ENCODE data around the gene SLC39A13.

SLC39A13 gene

DNA sequence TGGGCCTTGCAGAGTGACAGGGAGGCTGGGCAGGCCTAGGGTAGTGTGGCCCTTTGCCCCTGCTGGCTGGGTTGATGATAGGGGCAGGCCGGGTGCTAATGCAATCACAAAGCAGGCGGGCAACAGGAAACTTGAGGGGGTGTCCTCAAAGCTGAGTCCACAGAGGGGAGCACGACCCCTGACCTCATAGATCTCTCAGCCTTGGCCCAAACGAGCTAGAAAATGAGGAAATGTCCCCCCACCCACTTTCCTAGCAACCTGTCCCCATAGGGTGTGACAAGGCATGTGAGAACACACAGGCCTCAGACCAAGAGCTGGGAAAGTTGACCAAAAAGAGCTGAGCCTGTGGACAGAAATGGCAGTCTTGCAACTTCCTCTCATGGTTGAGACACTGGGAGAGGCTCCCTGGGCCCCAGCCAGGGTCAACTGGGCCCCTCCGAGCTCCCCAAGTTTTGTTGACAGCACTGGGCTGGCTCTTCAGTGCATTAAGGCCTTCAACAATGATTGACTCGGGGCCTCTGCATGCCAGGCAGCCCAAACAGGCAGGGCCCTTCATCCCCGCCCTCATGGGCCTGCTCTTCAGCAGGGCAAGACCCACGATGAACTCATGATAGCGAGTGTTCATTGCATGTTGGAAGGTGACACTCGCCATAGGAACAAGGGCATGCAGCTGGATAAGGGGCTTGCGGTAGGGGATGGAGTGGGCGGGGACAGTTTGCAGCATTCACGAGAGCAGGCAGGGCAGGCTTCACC is 20.3 kb upstream of the SLC39A13 start:
- DNase-seq, result peak; percentile 86 to 91 (median 90)

DNA sequence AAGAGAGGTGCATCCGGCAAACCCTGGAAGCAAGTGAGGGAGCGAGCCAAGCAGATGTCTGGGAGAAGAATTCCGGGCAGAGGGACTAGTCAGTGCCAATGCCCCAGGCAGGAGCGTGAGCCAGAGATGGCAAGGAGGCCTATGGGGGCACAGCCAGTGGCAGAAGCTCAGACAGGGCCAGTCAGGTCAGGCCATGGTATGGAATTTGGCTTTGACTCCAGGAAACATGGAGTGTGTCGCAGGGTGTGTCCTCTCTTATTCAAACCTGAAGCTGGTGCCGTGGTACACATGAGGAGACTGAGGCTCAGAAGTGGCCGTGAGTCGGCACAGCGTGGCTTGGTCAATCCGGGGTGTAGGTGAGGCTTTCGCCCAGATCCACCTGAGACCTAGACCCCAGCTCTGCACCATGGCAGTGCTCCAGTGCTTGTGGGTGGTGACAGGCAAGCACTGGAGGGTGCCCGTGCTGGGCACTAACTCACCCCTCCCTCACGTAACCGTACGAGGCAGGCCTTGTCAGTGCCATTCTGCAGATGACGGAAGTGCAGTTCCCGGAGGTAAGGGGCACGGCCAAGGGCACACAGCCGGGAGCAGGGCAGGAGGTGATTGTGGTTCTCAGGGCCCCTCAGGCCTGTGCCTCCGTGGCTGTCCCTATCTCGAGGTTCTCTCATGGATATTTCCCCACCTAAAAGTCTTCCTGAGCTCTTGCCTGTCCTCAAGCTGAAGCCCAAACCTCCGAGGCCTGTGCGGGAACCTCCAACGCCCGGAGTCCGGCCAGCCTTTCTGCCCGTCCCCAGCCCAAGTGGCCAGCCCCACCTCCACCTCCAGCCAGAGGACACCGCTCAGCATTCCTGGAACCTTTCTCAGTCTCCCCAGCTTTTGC is 19.5 kb upstream of the SLC39A13 start:
- DNase-seq, result peak in 2 of 3 donors; percentile 14 to 23

DNA sequence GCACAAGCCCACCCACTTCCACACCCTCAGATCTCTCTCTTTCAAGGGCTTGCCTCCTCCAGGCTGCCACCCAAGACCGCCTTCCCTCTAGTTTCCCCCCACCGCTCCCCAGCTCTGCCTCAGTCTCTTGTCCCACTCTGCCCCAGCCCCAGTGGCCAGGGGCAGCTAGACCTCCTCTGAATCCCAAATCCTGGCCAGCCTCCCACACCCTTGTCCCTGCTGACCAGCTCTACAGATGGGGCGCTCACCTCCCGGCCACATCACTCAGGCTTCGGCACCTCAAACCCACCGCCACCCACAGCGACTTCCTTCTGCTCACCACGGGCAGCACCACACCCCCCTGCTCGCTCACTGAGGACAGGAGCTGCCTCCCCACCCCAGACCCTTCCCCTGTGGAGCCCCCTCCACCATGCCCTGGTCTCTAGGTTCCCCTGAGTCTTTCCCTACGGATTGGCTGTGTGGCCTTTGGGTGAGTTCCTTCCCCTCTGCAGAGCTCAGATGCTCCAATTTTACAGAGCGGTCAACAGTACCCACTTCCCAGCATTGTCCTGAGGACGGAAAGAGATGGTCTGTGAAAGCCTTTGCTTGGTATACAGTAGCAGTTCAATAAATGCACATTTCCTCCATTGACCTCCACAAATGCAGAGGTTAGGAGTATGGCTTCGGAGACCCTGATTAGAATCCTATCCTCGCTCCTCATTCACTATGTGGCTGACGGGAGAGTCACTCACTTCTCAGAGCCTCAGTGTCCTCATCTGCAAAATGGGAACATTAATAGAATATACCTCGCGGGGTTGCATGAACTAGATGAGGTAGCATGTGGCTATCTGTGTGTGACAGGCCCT is 18.6 kb upstream of the SLC39A13 start:
- DNase-seq, result peak in 2 of 3 donors; percentile 18 to 44

DNA sequence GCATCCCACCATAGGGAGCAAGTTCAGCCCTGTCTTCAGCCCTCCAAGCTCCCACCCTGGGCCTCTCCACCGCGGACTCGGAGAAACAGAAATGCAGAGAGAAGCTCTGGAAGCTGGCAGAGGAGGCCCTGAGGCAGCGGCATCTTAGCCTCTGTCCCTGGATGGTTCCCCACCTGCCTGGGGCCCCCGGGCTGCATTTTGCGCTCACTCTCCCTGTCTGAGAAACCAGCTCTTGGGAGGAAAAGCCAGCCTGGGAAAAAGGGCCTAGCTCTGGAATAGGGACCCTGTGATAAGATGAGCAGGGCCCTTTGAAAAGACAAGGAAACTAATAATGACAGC is 18.0 kb upstream of the SLC39A13 start:
- DNase-seq, result no peak

DNA sequence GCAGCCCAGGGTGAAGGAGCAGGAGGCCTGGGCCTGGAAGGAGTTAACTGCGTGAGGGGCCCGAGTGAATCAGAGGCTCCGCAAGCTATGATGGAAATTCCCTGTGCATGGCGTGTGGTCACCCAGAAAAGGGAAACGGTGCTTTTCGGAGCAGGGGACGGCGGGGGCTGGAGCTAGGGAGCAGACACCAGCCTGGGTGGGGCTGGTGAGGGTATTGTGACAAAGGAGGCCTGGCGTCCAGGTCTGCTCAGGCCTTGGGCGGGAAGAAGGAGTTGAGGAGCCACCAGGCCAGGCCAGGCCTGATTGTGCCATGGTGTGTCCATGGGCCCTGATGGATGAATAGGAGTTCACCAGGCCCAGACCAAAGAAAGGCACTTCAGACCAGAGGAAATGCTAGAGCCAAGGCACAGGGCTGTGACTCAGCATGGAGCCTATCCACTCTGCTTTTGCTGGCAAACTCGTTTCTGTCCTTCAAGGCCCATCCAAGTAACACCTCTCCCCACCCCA is 17.3 kb upstream of the SLC39A13 start:
- DNase-seq, result peak; percentile 96 to 97 (median 96)

DNA sequence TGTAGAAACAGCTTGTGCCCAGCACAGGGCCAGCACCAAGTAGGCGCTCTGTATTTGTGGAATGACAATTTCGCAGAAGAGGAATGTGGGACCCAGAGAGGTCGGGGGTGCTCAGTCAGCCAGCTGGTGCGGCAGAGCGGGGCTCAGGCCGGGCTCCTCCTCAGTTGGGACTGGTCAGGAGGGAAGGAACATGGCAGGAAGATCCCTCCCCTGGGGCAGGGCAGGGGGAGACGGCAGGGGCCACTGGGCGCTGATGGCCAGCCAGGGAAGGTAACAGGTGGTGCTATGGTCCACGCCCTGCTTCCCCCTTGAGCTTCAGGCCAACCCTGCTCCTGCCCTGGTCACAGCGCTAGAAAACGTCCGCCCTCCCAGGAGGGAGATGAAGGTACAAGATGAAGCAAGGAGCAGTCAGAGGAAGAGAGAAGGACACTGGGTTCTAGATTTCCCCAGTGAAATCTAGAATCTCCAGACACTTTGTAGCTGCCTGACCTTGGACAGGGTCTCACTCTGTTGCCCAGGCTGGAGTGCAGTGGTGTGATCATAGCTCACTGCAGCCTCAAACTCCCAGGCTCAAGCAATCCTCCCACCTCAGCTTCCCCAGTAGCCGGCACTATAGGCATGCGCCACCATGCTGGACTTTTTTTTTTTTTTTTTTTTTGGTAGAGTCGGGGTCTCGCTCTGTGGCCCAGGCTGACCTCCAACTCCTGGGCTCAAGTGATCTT is 16.5 kb upstream of the SLC39A13 start:
- DNase-seq, result peak in 2 of 3 donors; percentile 21 to 31

DNA sequence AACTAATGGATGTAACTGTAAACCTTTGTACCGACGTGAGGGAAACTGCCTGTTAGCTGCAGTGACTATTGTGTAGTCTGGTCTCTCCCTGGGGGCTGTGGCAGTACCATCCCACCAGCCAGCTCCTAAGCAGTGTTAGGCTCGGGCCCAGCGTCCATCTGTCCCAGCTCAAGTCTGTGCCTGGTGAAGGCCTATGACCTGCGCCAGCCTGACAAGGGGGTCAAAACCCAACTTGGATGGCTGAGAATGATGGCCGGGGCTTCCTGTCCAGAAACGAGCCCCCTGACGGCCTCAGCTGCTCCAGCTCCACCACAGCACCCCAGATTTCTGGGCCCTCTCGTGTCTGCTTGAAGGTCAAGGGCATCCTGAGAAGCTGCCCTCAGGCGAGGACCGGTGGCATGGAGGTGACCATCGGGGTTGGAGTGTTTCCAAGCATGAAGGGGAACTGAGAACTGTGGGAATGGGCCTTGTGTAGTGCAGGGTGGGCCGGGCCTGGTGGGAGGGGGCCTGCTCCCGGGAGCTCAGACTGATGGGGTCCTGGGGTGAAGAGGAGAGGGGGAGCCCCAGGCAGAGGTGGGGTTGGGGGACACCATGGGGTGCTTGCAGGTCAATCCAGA is 15.7 kb upstream of the SLC39A13 start:
- peak in 2 of 3 donors; percentile 12 to 15 for DNase-seq

DNA sequence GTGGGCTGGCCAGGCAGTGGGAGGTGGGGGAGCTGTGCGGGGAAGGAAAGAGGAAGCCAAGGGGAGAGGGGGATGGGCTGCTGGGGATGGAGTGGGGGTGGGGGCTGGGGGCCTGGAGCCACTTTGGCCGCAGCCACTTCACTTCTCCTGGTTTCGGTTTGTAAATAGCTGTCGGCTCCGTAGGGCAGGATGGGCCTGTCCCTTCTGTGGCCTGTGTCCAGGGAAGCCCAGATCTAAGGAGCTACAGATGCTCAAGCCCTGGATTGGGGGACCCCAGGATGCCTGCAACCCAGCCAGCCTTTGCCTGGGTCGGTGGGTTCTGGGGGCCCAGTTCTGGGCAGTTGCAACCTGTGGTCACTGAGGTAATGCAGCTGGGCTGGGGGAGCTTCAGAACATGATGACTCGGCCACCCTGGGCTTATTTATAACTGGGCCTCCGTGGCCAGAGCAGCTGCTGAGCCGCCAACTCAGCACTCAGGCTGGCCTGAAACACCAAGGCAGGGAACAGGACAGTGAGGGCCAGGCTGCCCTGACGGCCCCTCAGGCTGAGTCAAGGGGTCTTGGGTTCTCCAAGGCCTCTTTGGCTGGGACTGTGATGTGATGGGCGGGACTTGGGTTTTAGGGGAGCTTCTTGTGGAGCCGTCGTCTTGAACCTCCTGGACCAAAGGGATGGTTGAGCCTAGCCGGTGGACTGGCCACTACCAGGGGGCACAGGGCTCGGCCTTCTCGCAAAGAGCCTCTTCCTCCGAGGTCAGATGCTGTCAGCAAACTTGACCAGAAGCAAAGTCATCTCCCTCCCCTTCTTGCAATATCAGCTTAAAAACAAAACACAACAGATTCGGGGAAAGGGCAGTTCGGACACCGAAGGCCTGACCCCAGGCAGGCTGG is 15.0 kb upstream of the SLC39A13 start:
- peak; percentile 65 to 74 (median 72) for DNase-seq

DNA sequence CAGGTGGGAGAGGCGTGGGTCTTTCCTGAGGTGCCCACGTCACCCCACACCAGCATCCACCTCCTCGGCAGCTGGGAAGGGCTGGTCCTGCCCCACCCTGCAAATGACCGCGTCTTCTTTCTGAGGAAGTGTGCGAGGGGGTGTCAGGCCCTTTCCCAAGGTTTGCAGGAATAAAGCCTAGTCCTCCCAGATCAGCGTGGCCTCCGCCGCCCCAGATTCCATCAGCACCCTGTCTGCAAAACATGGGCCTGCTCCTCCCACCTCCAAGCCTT is 14.4 kb upstream of the SLC39A13 start:
- DNase-seq, result peak in 2 of 3 donors; percentile 44 to 67

DNA sequence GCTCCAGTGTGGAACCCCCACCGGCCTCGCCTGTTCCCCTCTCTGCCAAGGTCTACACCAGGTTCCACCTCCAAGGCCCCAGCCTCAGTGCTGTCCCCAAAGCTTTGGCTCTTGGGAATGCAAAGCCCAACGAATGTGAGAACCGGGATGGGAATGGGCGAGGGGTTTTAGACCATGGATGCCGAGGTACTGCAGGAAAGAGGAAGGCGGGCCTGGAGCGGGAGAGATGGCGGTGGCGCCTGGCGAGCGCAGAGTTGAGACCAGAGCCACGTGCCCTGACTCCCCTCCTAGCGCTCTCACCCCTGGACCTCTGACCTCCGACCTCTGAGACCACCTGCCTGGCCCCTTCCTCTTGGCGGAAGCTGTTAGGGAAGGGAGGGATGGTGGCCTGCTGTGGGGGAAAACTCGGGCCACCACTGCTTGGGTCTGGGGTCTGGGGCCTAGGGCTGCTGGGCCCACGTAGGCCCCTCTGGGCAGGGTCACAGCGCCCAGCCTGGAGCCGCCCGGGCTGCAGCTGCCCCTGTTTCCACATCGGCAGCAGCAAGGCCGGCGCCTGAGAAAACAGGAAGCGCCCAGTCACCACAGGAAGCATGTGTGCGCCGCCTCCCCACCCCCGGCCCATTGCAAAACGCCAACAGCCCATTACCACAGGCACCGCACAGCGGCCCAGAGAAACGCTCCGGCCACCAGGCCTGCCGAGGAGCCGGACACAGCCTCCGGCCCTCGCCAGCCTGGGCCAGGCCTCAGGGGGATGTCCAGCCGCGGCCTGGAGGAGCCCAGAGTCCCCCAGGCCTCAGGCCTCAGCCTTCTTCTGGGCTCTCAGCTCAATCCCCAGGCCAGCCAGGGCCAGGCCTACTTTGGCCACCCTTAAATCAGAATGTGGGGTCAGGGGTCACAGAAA is 13.8 kb upstream of the SLC39A13 start:
- DNase-seq, result peak; percentile 94 to 95 (median 94)

DNA sequence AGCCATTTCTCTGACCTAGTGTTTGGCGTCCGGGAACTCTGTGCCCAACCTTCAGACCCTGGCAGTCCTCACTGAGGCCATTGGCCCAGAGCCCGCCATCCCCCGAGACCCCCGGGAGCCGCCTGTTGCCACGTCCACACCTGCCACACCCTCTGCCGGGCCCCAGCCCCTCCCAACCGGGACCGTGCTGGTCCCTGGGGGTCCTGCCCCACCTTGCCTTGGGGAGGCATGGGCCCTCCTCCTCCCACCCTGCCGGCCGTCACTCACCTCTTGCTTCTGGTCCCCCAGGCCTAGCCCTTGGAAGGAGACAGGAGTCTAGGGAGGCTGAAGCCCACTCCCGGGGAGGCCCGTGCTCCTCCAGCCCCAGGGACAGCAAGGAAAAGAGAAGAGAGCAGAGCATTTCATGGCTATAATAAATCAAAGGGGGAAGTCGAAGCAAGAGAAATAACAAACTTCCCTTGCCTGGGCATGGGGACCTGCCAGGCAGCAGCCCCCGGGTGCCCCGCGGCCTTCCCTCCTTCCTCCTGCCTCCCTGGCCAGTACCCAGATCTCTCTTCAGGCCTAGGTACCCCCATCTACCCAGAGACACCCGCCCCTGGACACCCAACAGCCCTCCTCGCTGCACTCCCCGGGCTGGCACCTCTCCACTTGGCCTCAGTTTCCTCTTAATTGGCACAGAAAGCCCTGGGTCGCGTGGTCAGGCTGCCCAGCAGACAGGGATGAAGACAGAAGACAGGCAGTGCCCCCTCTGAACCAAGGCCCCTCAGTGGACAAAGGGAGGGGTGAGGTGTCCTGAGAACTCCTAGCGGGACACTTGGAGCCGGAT is 13.0 kb upstream of the SLC39A13 start:
- peak in 2 of 3 donors; percentile 28 to 48 for DNase-seq

DNA sequence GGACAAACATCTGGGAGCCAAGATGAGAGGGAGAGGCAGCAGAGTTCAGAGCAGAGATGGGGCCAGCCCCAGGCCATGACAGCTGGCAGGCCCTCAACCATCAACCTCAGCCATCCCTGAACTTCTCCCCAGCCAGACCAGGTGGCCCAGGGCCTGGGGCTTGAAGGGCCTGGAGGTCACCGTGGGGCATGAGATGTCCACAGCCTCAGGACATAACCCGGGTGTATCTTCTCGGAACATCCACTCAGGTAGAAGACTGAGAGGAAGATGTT is 12.4 kb upstream of the SLC39A13 start:
- no peak for DNase-seq

DNA sequence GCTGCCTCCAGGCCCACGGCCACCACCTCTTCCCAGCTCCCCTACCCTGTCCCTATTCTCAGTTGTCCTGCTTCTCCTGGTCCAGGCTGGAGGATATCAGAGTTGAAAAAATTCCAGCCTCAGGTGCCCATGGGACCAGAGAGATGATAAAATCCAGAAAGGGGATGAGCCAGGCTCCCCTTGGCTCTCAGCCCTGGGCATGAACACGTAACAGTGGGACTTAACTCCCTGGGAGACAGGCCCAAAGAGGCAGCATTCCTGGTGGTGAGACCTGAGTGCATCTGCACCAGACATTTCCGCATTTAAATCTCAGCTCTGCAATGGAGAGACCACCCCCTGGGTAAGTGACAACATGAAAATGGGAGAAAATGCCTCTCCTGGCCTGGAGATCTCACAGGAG is 10.4 kb upstream of the SLC39A13 start:
- DNase-seq, result peak in 1 of 3 donors; percentile 12

DNA sequence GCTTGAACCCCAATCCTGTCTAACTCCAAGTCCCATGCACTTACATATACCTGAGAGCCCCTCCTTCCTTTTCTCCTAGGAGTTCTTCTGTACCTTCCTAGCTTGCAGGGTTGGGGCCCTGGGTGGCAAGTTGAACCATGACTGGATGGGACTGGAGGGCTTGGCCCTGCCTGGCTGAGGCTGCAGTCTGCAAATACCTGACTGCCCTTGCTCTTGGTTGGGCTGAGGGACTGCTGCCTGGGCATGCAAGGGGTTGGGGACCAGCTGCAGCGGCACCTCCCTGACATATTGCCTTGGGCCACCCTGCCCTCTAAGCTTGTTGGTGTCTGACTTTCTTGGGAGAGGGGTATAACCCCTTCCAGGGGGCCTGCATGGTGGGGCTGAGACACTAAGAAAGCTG is 9.8 kb upstream of the SLC39A13 start:
- peak in 1 of 3 donors; percentile 7 for DNase-seq

DNA sequence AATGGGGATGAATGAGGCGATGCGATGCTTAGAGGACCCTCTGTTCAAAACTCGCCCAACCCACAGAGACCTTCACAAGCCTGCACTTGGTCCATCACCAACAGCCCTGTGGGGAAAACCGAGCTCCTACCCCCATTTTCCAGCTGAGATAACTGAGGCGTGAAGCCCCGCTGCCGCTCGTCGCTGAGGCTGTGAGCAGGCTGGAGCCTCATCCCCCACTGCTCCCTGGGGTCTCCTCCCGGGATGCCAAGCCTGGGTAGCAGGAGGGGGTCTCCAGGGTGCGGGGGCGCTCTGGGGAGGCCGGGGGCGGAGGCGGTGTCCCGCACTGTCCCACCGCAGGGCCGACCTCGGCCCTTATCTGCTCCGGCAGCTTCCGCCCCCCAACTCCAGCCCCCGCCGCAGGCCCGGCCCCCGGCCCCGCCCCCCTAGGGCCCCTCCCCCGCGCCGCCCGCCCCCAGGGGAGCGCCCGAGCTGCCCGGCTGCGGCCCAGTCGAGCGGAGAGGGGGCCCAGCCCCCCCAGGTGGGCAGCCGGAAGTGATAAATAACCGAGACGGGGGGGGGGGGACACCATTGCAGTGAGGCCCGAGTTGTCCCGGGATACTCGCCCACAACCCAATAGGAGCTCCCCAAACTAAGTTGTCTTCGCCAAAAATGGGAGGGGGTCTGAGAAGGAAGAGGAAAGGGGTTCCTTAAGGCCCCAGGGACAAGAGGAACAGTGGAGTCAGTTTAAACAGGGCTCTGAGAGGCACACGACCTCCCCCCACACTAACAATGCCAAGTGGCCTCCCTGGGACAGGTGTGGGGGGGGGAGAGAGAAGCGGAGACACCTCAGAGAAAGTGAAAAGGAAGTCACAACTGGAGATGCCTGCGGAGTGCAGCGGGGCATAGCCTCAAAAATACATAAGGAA is 8.3 kb upstream of the SLC39A13 start:
- DNase-seq, result peak in 1 of 3 donors; percentile 17

DNA sequence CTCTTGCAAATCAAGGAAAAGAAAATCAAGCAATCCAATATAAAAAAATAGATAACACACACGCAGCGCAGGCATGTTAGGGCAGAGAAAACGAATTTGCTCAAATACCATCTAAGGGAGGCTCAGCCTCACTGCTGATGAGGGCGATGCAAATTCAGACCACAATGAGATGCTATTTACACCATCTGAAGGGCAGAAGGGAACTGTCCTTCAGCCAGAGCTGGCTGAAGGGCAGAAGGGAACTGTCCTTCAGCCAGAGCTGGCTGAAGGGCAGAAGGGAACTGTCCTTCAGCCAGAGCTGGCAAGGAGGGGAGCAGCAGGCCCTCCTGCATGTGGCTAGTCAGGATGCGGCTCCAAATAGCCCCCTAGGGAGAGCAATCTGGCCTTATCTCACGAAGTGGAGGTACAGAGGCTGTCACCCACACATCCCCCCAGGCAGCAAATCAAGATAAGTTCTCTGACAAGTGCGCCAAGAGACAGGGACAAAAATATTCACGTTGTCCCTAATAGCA is 7.6 kb upstream of the SLC39A13 start:
- DNase-seq, result peak in 2 of 3 donors; percentile 23 to 25

DNA sequence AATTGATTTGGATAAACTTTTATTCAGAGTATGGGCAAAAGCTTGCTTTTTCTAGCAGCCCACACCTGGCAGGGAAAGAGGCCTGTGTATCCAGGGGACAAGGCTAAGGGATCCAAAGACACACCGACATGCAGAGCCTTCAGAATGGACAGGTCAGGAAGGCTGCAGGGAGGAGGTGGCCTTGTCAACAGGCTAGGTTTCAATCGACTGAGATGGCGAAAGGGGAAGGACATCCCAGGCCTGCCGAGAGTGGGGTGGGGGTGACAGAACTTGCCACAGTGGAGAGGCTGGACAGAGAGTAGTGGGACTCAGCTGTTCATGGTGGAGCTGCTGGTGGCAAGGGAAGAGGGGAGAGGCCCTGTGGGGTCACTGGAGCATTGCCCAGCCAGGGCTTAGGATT is 5.3 kb upstream of the SLC39A13 start:
- peak in 1 of 3 donors; percentile 18 for DNase-seq

DNA sequence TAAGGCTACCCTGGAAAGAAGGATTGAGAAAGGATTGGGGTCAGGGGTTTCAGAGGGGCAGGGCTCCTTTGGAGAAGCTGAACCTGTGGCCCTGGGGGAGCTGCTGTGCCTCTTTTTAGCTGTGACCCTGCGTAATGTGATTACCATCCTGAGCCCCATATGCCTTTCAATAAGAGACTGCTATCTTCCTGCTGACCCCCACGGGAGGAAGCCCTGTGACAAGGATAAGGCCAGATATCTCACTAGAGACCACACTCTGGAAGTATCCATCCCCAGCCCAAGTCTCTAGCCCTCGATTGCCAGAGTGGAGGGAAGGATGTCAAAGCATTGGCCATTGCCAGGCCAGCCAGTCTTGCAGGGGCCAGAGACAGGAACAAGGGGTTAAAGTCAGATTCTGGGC is 4.8 kb upstream of the SLC39A13 start:
- DNase-seq, result peak in 1 of 3 donors; percentile 12

Measured in suppressor macrophage treated with lipopolysaccharide for 1 hour (primary cell).